GM18907 (cell line): Measurements from ENCODE around the gene RBM15B.
A peak's percentile ranks its signal among the peaks of the same experiment; 100 is the strongest.
"Not testable (repeated sequence)": the region's sequence is repeated elsewhere in the genome, so short reads cannot be mapped to it uniquely, and the experiment has no call there.

Experiments used
- ATAC-seq: cut with Tn5 transposase; IDR thresholded peaks from one replicate; pipeline ENCODE4 v1.9.1; 2021; ENCODE audit warnings: mild to moderate bottlenecking, moderate library complexity; ENCODE audit not compliant: unreplicated experiment

Gene RBM15B

GRCh38 chr3:51378726-51379125 lies 12.4 kb upstream of the RBM15B start:
- no peak for ATAC-seq

GRCh38 chr3:51379301-51379700 lies 11.8 kb upstream of the RBM15B start:
- no peak for ATAC-seq

- ATAC-seq, result no peak
Measured at GRCh38 chr3:51379746-51380455, 11.2 kb upstream of the RBM15B start.

DNA sequence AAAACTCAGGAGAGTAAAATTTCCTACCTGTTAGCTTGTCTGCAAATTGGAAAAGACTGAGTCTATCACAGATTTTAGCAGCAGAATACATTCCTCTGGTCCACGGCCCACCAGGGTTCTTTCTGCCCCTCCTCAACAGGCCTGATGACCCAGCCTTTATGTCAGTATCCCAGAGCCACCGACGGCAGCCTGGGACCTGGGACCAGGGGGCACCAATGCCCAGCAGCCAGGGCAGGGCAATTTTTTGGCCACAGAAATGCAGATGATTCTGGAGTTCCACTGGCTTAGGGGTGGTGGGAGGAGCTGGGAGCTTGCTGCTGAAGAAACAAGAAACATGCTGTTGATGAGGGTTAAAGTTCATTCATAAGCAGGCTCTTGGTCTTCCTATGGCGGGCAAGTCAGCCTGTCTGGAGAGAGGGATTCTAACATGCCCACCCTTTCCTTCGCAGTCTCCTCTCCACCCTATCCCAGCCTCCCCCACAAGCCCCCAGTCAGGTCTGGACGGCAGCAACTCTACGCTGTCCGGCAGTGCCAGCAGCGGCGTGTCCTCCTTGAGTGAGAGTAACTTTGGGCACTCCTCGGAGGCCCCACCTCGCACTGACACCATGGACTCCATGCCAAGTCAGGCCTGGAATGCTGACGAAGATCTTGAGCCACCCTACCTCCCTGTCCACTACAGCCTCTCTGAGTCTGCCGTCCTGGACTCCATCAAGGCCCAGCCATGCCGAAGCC lies 10.3 kb upstream of the RBM15B start:
- no peak for ATAC-seq

- no peak for ATAC-seq
Measured at GRCh38 chr3:51381333-51381705, 9.8 kb upstream of the RBM15B start.

DNA sequence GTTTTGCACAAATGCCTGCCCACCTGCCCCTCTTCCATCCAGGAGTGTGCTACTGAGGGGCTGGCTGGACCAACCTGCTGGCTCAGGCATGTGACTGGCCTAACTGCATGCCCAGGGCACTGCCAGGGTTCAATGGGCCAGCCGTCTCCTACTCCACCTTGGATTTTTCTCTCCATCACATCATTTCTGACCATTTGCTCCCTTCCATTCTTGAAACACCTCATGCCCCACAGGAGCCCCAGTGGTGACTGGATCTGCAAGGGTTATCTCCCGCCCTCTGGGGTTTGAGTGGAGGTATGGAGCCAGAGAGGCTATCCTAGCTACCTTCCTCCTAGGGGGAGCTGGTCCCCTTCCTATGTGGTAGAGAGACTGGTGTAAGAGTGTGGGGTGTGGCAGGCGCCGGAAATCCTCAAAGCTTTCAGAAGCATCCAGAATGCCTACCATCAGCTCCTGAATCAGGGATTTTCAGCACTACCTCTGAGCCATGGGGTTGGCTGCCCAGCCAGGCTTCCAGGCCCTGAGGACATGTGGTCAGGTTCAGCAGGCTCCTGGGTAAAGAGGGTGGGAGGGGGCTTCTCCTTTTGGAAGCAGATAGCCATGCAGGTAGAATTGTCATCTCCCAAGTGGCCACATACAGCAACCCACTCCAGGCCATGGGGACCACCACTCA lies 8.9 kb upstream of the RBM15B start:
- no peak for ATAC-seq

- no peak for ATAC-seq
Measured at GRCh38 chr3:51382947-51383578, 8.0 kb upstream of the RBM15B start.

DNA sequence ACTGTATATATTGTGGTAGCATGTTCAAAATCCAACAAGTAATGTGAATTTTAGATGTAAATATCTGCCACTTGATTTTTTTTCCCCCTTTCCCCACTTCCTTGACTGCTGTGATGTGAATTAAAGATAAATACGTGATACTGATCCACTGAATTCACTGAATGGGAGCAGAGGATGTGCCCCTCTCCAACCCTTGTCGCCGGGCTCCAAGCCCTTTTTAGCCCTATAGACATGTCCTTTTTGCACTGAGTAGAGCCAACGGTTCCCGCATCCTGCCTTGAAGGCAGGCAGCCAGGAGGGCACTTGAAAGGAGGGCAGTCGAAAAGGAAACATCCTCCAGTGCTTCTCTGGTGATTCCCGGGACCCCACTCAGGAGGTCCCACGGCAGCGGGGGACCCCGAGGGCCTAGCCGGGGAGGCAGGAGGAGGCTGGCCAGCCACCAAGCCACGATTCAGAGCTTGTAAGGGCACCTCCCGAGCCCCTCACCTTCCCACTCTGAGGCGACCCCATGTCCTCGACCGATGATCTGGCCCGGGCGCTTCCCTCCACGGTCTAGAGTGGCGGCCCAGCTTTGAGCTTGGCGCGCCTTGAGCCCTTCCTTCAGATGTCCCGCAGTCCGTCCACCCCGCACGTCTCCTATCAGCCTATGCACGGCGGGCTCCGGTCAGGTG lies 6.9 kb upstream of the RBM15B start:
- ATAC-seq, result peak; percentile 18

DNA sequence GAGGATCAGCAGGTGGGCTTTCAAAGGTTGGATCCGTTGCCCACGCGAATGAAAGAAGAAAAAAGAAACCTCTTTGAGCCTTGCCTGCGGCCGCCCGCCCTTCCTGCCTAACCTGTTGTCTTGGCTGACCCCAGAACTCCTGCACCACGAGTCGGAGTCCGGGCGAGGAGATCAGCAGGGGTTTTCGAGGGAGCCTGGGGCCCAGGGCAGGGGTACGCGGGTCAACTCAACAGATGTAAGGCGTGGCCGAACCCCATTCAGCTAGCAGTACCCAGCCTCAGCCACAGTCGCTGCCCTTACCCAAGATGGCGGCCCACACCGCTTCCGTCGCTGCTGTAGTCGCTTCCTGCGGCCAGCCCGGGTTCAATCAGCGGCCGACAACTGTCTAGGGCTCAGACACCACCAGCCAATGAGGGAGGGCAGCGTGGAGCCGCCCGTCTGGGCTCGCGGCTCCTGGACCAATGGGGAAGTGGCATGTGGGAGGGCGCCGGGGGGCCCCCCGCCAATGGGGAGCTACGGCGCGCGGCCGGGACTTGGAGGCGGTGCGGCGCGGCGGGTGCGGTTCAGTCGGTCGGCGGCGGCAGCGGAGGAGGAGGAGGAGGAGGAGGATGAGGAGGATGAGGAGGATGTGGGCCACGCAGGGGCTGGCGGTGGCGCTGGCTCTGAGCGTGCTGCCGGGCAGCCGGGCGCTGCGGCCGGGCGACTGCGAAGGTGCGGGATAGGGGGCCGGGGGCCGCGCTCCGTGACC lies 6.2 kb upstream of the RBM15B start, which contains the start of gene MANF:
Gene MANF, plus strand, starts transcription at position 566 of the 748 bp plus-strand sequence. Its CDS starts 52 bp downstream, at position 618.
- peak; percentile 93 for ATAC-seq

DNA sequence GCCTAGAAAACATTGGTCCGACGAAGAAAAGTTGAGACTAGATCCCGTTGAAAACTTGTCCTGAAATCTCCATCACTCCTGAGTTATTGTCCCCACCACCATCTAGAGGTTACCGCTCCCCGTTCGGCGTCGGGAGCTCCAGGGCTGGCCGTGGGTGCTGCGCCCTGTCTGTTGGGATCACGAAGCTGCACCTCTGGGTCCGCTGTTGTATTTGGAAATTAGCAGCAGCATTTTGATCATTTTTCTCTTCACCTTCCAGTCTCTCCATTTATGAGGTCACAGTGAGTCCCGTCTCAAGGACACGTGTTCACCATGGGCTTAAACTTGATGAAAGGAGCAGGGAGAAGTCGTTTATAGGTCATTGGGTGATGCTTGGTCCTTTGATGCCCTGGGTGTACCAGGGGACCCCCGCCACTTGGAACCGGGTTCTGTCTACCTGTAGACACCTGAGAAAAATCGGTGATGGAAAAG lies 5.4 kb upstream of the RBM15B start:
- ATAC-seq, result no peak

DNA sequence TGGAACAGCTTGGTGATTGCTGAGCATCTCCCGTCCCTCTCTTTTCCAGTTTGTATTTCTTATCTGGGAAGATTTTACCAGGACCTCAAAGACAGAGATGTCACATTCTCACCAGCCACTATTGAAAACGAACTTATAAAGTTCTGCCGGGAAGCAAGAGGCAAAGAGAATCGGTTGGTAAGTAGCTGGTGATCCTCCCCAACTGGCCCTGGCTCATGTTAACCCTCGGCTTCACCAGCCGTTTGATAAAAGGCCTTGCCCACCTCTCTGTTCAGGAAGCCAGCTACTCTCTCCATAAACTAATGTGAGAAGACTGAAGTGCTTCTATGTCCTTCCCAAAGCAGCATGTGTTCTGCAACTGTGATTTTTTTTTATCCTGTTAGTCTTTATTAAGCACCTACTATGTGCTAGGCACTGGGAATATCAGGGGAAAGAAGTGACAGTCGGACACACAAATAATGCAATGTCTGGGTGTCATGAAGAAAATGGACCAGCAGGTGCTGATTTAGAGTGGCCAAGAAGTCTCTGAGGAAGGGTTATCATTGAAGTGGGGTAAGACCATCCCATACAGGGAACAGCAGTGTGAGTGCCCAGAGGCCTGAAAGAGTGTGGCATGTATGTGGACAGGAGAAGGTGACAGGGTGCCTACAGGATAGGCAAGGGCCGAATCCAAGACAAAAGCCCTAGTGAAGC lies 4.8 kb upstream of the RBM15B start:
- ATAC-seq, result no peak

GRCh38 chr3:51386852-51387229 lies 4.2 kb upstream of the RBM15B start:
- ATAC-seq, result no peak

DNA sequence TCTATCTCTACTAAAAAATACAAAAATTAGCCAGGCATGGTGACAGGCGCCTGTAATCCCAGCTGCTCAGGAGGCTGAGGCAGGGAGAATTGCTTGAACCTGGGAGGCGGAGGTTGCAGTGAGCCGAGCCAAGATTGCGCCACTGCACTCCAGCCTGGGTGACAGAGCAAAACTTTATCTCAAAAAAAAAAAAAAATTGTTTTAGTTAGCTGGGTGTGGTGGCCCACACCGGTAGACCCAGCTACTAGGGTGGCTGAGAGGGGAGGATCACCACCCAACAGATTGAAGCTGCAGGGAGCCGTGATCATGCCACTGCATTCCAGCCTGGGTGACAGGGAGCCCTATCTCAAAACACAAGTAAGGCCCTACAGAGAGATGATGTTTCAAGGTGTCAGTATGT lies 3.8 kb upstream of the RBM15B start:
- ATAC-seq, result not testable (repeated sequence)

DNA sequence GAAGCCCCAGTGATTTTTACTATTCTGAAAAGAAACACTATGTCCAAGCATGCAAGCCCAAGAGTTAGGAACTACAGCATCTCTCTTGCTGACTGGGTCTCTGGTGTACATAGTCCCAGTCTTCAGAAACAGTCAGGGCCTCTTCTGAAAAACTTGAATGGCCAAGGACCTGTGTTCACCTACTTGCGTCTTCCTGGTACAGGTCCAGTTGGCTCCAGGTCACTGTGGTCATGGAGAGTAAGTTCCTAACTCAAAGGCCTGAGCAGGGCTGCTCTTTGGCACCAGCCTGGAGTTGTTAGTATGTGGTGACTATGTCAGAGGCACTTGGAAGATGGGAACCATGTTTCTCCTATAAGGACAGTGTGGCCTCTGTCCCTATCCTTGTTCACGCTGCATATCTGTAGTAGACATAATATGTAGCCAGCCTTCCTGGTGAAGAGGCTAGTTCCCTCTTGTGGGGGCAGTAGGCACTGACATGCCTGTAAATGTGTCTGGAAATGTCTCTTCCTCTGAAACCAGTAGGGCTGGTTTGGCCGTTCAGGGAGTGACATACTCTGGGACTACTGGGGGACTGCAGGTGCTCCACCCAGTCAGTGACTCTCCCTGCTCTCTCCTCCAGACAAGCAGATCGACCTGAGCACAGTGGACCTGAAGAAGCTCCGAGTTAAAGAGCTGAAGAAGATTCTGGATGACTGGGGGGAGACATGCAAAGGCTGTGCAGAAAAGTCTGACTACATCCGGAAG lies 2.6 kb upstream of the RBM15B start:
- no peak for ATAC-seq

- no peak for ATAC-seq
Measured at GRCh38 chr3:51389423-51390183, 1.5 kb upstream of the RBM15B start.

- ATAC-seq, result peak; percentile 19
Measured at GRCh38 chr3:51390246-51391074, 625 bp upstream of the RBM15B start.
